Keratinocyte (primary cell): ENCODE results near the gene CCDC80. TPM values are rescaled to one million over a fixed set of nuclear protein-coding genes. Genes with fewer than 3 reads are reported as not detected.

Experiments used
- DNase-seq: peaks from one replicate; pipeline ENCODE4 v3.0.0-alpha.2; 2011; ENCODE audit warnings: low read depth, missing footprints, low spot score
- FAIRE-seq: peaks from 2 replicates; lab custom pipeline; 2011; peaks lifted over from hg19 to GRCh38; lab: Jason Lieb, UNC
- H2AFZ ChIP-seq: 2 replicates; pipeline ENCODE4 v1.6.0; 2012; ENCODE audit warnings: low read length, control low read depth, inconsistent platforms; ENCODE audit not compliant: control insufficient read depth
- H3K27ac ChIP-seq: 2 replicates; pipeline ENCODE4 v1.5.1; 2011; ENCODE audit warnings: low read length; ENCODE audit not compliant: control insufficient read depth, insufficient read depth
- H3K27me3 ChIP-seq: 3 replicates; pipeline ENCODE4 v1.6.0; 2011; ENCODE audit warnings: low read length; ENCODE audit not compliant: control insufficient read depth, insufficient read depth; ENCODE audit errors: extremely low read depth
- H3K36me3 ChIP-seq, 2 experiments: 2 replicates in 1 of 2; 3 replicates in 1 of 2; pipeline ENCODE4 v1.5.1; 2011; ENCODE audit warnings: low read length in 2 of 2, mild to moderate bottlenecking in 1 of 2; ENCODE audit not compliant: control insufficient read depth in 2 of 2, insufficient read depth in 2 of 2; ENCODE audit errors: extremely low read depth in 1 of 2
- H3K4me1 ChIP-seq: 3 replicates; pipeline ENCODE4 v1.5.1; 2011; ENCODE audit warnings: low read length; ENCODE audit not compliant: control insufficient read depth, insufficient read depth; ENCODE audit errors: extremely low read depth
- H3K4me2 ChIP-seq: 3 replicates; pipeline ENCODE4 v1.6.0; 2011; ENCODE audit warnings: low read depth, low read length; ENCODE audit not compliant: control insufficient read depth, insufficient read depth; ENCODE audit errors: extremely low read depth
- H3K4me3 ChIP-seq, 3 experiments: fragments of 200-600 bp in 1 of 3; sonication (generic) in 1 of 3; 2 replicates in 2 of 3; 3 replicates in 1 of 3; pipeline ENCODE4 v1.5.1; 2011 to 2016; ENCODE audit warnings: low read length in 3 of 3, mild to moderate bottlenecking in 3 of 3, control low read depth in 2 of 3, inconsistent platforms in 1 of 3, low read depth in 1 of 3, mixed read lengths in 1 of 3, mixed run types in 1 of 3, moderate library complexity in 1 of 3; ENCODE audit not compliant: control insufficient read depth in 2 of 3, insufficient read depth in 2 of 3; ENCODE audit errors: extremely low read depth in 1 of 3
- H3K79me2 ChIP-seq: 2 replicates; pipeline ENCODE4 v1.6.0; 2012; ENCODE audit warnings: low read length; ENCODE audit not compliant: control insufficient read depth, insufficient read depth
- H3K9ac ChIP-seq: 3 replicates; pipeline ENCODE4 v1.6.0; 2011; ENCODE audit warnings: low read length; ENCODE audit not compliant: control insufficient read depth, insufficient read depth; ENCODE audit errors: extremely low read depth
- H3K9me1 ChIP-seq: 3 replicates; pipeline ENCODE4 v1.6.0; 2011; ENCODE audit warnings: low read length; ENCODE audit not compliant: control insufficient read depth, insufficient read depth; ENCODE audit errors: extremely low read depth
- H3K9me3 ChIP-seq: 2 replicates; pipeline ENCODE4 v1.5.1; 2012; ENCODE audit warnings: low read depth, low read length; ENCODE audit not compliant: control insufficient read depth
- H4K20me1 ChIP-seq: 3 replicates; pipeline ENCODE4 v1.6.0; 2011; ENCODE audit warnings: low read length; ENCODE audit not compliant: control insufficient read depth, insufficient read depth; ENCODE audit errors: extremely low read depth
- EZH2 ChIP-seq: IDR thresholded peaks from one replicate; pipeline ENCODE4 v1.6.1; 2012; ENCODE audit warnings: inconsistent platforms, mild to moderate bottlenecking, low read length, moderate library complexity
- dilution Hi-C: fragments of 300-500 bp; cut with MboI; formaldehyde crosslinking; loops from one replicate; pipeline ENCODE4 v1.7.0; 2020; ENCODE audit warnings: low sequenced_read_pairs; ENCODE audit not compliant: extremely low pct_ligation_motif_present
- polyA plus RNA-seq, 5 experiments: library from polyadenylated mRNA; depleted of rRNA in 3 of 5; stranded (reverse) in 3 of 5; stranded (forward) in 1 of 5; unstranded in 1 of 5; fragments of >200 nt; gene quantifications; 1 replicate in 1 of 5; 2 replicates in 3 of 5; 3 replicates in 1 of 5; pipeline versions ENCODE4 v1.2.1 to v1.2.3, GENCODE V29; 2011 to 2012; ENCODE audit warnings: missing spikeins in 2 of 5, low read depth in 1 of 5, low replicate concordance in 1 of 5
- TF ChIP-seq, protein P1 (sequence below), 3 experiments: IDR thresholded peaks in 1 of 3; conservative IDR thresholded peaks in 1 of 3; optimal IDR thresholded peaks in 1 of 3; 2 replicates in 2 of 3; 3 replicates in 1 of 3; pipeline versions ENCODE3 to v1.5.1; 2011; ENCODE audit warnings: low read length in 3 of 3, mild to moderate bottlenecking in 3 of 3, moderate library complexity in 2 of 3, control low read depth in 1 of 3, inconsistent platforms in 1 of 3; ENCODE audit not compliant: insufficient read depth in 2 of 3; ENCODE audit errors: extremely low read depth in 1 of 3

CCDC80 gene
- polyA plus RNA-seq, 1 donor (not counting 4 experiments of a cell fraction or from before 2014, with no cell fraction given) = 12.8 TPM

DNA sequence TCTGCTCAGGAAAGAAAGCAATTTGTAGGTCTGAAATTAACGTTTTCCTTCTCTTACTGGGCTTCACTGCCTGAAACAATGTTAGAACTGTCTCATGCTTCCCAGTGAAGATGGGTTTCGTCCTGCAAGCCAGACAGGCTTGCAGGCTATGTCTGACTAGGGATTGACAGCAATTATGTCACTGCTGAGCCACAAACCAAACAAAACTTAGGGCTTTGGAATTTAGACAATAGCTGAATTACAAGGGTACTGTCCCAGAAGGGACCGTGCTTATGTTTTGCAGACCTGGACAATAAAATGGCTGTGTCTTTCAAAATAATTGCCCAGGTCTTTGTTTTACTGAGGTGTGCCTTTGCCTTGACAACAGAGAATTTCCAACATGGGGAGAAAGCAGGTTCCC, 46.3 kb upstream of the CCDC80 start:
- Histone ChIP-seq H3K9me3 (no peaks in the 10 kb centered on the region), H3K27ac (no peak overlapping the region), H3K9ac (no peak overlapping the region), H3K36me3 (no peaks in the 10 kb centered on the region), H3K27me3 (no peaks in the 10 kb centered on the region), H2AFZ (no peak overlapping the region), H4K20me1 (no peaks in the 10 kb centered on the region), H3K9me1 (no peaks in the 10 kb centered on the region), H3K4me3 (no peak overlapping the region), H3K4me1 (peaks cover 21% of the 10 kb centered on the region), H3K79me2 (no peaks in the 10 kb centered on the region), H3K4me2 (no peak overlapping the region)
- TF ChIP-seq, protein P1, sequence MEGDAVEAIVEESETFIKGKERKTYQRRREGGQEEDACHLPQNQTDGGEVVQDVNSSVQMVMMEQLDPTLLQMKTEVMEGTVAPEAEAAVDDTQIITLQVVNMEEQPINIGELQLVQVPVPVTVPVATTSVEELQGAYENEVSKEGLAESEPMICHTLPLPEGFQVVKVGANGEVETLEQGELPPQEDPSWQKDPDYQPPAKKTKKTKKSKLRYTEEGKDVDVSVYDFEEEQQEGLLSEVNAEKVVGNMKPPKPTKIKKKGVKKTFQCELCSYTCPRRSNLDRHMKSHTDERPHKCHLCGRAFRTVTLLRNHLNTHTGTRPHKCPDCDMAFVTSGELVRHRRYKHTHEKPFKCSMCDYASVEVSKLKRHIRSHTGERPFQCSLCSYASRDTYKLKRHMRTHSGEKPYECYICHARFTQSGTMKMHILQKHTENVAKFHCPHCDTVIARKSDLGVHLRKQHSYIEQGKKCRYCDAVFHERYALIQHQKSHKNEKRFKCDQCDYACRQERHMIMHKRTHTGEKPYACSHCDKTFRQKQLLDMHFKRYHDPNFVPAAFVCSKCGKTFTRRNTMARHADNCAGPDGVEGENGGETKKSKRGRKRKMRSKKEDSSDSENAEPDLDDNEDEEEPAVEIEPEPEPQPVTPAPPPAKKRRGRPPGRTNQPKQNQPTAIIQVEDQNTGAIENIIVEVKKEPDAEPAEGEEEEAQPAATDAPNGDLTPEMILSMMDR (optimal IDR thresholded peaks at IDR 0.05 in 1 of 3, IDR thresholded peaks at IDR 0.05 in 1 of 3, conservative IDR thresholded peaks at IDR 0.05 in 1 of 3; ENCODE audit: extremely low read depth in 1 of 3, insufficient read depth in 2 of 3, low read length in 3 of 3) = no peak
- no peak for TF ChIP-seq EZH2
- FAIRE-seq (no peak), DNase-seq (no peak)
- dilution Hi-C loops = no loop called here

DNA sequence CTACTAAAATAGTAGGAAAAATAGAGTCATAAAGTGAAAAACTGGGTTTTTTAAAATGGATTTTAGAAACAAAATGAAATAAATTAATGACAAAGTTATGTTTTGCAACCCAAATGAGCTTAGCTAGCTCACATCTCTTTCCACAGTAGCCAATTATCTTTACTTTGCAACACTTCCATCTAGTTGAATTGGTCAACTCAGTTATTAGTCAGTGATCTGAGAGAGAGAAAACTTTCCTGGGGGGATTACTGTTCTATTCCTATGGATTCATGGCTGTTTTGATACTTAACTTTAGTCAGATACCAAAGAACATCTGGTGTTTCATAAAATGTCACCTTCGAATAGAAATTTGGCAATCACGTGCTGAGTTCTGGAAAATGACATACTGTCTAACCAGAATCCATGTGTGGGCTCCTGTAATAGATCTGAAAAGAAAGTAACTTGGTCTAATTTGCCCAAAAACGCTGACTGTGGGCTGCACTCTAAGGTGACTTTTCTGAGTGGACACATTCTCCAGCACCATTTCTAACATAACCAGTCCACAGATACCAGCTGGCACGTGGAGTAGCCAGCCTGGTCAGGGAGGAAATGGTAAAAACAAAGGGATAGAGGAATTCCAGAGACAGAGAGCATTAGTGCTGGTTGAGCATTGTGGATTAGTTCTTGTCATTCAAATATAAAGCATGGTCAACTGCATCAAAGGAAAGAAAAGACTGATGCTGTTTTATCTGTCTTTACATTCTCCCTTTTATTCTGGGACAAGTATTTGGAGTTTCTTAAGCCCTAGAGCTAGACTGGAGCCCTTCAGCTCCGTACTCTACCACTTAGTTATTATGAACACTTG, 45.2 kb upstream of the CCDC80 start:
- TF ChIP-seq EZH2 = no peak
- TF ChIP-seq, protein P1 (optimal IDR thresholded peaks at IDR 0.05 in 1 of 3, IDR thresholded peaks at IDR 0.05 in 1 of 3, conservative IDR thresholded peaks at IDR 0.05 in 1 of 3; ENCODE audit: extremely low read depth in 1 of 3, insufficient read depth in 2 of 3, low read length in 3 of 3) = no peak
- no peak overlapping the region for H3K27ac ChIP-seq
- no peaks in the 10 kb centered on the region for H3K9me3 ChIP-seq
- no peaks in the 10 kb centered on the region for H3K79me2 ChIP-seq
- H3K4me2 ChIP-seq = no peak overlapping the region
- H3K4me1 ChIP-seq = peaks cover 27% of the 10 kb centered on the region
- H3K36me3 ChIP-seq = no peaks in the 10 kb centered on the region
- dilution Hi-C loops = no loop called here
- FAIRE-seq = no peak
- no peaks in the 10 kb centered on the region for H3K27me3 ChIP-seq
- H4K20me1 ChIP-seq = no peaks in the 10 kb centered on the region
- no peaks in the 10 kb centered on the region for H3K9me1 ChIP-seq
- DNase-seq = no peak
- no peak overlapping the region for H3K4me3 ChIP-seq
- no peak overlapping the region for H2AFZ ChIP-seq
- H3K9ac ChIP-seq = no peak overlapping the region
